VCaP (cell line): ENCODE results near the gene FHOD3.
"Not testable (repeated sequence)": the region's sequence is repeated elsewhere in the genome, so short reads cannot be mapped to it uniquely, and the experiment has no call there.

ENCODE experiments used
- H3K27ac ChIP-seq: fragments of 450-650 bp; 2 replicates; pipeline ENCODE4 v1.5.1; 2017
- CTCF ChIP-seq: fragments of 450-650 bp; conservative IDR thresholded peaks from 2 replicates; pipeline ENCODE4 v1.5.1; 2017; ENCODE audit warnings: mild to moderate bottlenecking, moderate library complexity

Gene FHOD3

GRCh38 chr18:36546876-36547275 is 249.4 kb downstream of the FHOD3 start:
- no peak for TF ChIP-seq CTCF
- no peak overlapping the region for H3K27ac ChIP-seq

GRCh38 chr18:36547544-36547943 is 250.0 kb downstream of the FHOD3 start:
- H3K27ac ChIP-seq, result no peak overlapping the region
- no peak for TF ChIP-seq CTCF

- not testable (repeated sequence) for H3K27ac ChIP-seq
Observed at GRCh38 chr18:36551274-36551673, 253.8 kb downstream of the FHOD3 start.

- no peak for TF ChIP-seq CTCF
Observed at GRCh38 chr18:36558234-36558633, 260.7 kb downstream of the FHOD3 start.

GRCh38 chr18:36559149-36559857 is 261.8 kb downstream of the FHOD3 start:
- TF ChIP-seq CTCF, result no peak
- H3K27ac ChIP-seq, result no peak overlapping the region

More at GRCh38 chr18:36558234-36558633, 260.7 kb downstream of the FHOD3 start:
- H3K27ac ChIP-seq, result no peak overlapping the region

- no peak overlapping the region for H3K27ac ChIP-seq
- TF ChIP-seq CTCF, result no peak
Observed at GRCh38 chr18:36560187-36560586, 262.7 kb downstream of the FHOD3 start.

GRCh38 chr18:36561046-36561445 is 263.5 kb downstream of the FHOD3 start:
- no peak overlapping the region for H3K27ac ChIP-seq
- TF ChIP-seq CTCF, result no peak

- TF ChIP-seq CTCF, result no peak
Observed at GRCh38 chr18:36564841-36565240, 267.3 kb downstream of the FHOD3 start.

More at GRCh38 chr18:36564841-36565240, 267.3 kb downstream of the FHOD3 start:
- no peak overlapping the region for H3K27ac ChIP-seq
